GM21526 (cell line): ENCODE measurements around the gene CYLD.

Experiments
- ATAC-seq: cut with Tn5 transposase; IDR thresholded peaks from one replicate; pipeline ENCODE4 v1.9.1; 2021; ENCODE audit warnings: moderate library complexity; ENCODE audit not compliant: unreplicated experiment, low FRiP score

CYLD gene

DNA sequence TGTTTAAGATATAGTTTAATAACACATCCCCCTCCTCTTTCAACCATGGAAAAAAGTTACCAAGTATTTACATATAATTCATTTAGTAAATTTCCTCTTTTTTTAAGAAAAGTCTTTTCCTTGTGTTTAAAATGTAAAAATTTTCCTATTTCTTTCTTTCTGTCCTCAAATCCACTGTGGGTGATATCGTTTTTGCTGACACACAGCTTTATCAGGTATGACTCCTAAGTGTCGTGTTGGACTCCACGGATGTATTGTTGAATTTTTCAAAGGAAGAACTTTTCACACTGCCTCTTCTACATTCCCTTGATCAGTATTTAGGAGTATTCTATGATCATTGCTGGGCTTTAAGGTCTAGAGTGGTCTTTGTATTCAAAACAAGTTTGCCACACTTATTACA lies 33.1 kb downstream of the CYLD start:
- ATAC-seq, result no peak

DNA sequence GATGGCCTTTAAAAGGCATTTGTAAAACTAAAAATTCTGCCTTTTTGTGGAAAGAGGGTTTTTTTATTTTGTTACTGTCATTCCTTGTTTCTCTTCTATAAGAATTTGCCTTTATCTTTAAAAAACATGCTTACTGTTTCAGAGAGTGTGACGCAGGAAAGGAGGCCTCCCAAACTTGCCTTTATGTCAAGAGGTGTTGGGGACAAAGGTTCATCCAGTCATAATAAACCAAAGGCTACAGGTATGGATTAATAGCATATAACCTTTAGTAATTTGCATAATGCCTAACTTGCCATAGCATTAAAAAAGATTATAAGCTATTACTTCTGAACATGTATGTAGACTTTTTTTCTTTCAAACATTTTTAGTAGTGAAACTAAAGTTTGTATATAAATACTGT lies 34.2 kb downstream of the CYLD start:
- no peak for ATAC-seq

DNA sequence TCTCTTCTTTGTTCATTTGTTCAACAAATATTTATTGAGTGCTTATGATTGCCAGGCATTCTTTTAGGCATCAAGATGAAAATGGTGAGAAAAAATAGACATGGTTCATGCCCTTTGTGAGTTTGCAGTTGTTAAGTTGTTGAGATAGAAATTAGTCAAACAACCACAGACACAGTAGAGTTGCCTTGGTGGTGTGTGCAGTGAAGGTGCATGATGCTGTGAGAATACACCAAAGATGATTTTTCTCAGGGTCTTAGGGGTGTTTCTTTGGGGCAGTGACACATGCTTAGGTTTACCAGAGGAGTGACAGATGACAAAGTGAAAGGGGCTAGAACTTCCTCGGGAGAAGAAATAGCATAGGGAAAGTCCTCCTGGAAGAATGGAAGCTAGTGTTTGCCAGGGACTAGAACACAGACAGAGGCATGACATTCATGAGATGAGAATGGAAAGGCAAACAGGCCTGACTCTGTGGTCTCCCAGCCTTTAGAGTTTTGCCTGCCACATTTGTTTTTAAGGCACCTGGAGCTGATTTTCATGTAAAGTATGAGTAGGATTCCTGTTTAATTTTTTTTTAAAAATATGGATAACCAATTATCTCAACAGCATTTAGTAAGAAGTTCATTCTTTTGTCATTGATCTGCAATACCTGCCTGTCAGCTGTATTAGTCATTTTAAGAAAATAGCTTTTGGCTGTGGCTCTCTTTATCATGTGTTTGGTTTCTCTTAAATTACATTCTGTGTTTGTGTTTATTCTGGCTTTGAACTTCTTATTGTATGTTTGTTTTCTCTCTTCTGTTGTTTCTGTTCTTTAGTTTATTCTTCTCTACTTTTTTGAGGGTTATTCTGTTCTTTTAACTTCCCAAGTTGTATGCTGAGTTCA lies 36.6 kb downstream of the CYLD start:
- ATAC-seq, result no peak

GRCh38 chr16:50781043-50781442 lies 39.2 kb downstream of the CYLD start:
- no peak for ATAC-seq

GRCh38 chr16:50781518-50781917 lies 39.6 kb downstream of the CYLD start:
- no peak for ATAC-seq

DNA sequence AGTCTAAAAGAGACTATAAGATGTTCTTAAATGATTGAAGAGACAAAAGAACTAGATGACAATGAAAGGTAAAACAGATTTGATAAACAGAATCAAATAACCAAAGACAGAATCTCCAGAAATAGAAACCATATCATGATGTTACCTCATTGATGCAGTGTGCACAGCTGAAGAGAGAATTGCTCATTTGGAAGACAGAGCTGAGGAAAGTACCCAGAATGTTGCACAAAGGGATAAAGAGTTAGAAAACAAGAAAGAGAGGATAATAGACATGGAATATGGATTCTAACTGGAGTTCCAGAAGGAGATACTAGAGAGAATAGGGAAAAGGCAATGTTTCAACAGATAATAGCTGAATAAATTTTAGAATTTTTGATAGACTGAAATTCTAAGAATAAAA lies 47.9 kb downstream of the CYLD start:
- ATAC-seq, result no peak

DNA sequence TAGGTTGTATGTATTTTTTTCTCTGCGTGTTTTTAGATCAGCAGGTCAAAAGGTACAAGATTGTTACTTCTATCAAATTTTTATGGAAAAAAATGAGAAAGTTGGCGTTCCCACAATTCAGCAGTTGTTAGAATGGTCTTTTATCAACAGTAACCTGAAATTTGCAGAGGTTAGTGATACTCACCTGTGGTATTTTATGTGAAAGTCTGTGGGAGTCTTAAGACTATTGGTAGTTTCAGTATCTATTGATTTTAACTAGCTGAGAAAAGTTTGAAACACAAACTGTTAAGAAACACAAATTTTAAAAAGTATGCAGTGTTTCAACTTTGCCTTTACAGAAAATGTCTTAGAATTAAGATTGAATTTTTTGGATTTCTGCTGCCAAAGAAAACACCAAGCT lies 49.6 kb downstream of the CYLD start:
- ATAC-seq, result no peak

DNA sequence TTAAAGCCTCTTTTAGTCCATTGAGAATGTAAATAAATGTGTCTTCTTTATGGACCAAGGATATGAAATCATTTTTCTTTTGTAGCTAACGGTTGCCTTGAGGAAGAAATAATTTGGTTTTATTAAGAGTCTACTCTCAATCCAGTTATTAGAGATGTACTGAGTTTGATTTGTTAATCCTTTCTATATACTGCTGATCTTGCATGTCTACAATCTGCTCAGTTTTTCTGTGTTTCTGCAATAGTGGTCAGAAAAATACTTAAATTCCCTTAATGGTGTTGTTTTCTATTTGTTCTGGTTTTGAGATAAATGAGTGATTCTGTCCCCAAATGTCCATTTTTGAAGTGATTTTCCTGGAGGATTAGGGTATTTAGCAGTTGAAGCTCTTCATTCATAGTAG lies 54.9 kb downstream of the CYLD start:
- ATAC-seq, result no peak

DNA sequence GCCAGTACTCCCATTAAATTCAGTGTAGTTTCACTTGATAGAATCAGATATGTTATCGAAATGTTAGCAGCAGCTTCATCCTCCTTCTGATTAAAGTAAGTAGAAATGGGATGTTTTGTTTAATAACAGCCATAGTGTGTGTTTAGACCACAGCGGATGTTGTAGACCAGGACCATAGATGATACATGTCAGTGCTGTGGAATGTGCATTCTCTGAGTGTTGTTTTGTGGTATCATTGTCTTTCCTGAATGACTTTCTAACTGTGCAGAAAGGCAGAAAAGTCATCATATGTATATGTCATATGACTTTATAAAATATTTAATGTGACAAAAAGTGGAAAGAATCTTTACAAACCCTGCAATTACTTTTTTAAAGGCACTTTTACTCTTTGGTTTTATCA lies 55.6 kb downstream of the CYLD start:
- no peak for ATAC-seq

DNA sequence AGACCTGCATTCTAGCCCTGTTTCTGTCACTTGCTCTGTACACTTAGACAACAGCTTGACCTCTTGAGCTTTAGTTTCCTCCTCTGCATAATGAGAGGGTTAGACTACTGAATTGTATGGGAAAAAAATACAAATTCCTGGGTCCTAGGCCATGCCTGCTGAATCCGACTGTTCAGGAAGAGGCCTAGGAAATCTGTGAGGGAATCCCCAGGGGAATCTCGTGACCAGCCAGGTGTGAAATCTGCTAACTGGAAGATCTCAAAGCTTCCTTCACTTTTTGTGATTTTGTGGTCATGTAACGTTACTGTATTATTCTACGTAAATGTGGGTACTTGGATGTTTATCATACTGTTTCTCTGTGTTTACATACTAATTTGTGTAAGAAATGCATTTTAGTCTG lies 58.2 kb downstream of the CYLD start:
- no peak for ATAC-seq

GRCh38 chr16:50801036-50801435 lies 59.1 kb downstream of the CYLD start:
- ATAC-seq, result no peak

GRCh38 chr16:50802000-50802399 lies 60.1 kb downstream of the CYLD start:
- ATAC-seq, result no peak

DNA sequence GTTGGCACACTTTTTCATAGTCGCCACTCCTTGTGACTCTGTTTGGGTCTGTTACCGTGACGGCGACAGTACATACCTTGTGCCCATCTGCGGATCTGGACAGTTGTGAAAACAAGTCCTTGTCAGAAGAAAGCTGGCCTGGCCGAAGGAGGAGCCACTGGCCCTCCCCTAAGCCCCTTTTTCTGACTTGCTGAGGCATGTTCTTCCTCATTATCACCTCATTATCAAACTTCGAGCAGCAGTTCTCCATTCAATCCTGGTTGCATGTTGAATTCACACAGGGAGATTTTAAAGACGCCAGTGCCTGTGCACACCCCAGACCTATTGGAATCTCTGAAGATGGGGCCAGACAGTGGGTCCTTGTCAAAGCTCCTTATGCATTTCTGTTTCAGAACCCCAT lies 61.1 kb downstream of the CYLD start:
- no peak for ATAC-seq

- ATAC-seq, result no peak
These were observed 62.5 kb downstream of the CYLD start for GRCh38 chr16:50804290-50804907.

GRCh38 chr16:50806099-50807062 lies 64.5 kb downstream of the CYLD start:
- peak; percentile 76 for ATAC-seq

DNA sequence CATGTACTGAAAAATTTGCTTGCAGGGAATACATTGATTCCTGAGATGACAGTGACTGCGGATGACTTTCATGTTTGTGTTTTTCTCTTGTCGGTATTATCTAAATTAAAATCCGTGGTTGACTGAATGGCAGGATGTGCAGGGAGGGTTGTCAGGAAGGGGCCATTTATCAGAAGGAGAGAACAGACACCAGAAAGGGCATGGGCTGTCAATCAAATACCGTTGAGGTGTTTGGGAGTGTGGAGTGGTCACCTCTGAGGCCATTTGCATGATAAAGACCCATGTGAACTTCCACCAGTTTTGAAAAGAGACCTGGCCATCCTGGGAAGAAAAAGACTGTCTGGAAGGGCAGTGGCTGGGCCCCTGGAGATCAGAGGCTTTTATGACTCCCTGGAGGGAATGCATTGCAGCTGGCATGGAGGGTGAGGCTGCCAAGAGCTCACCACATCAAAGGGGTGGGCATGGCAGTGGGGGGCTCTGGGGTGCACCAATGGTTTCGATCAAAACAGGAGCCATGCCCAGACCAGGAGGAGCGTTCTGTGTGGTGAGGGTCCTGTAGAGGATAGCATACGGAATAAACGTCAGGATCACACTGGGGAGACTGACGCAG lies 67.1 kb downstream of the CYLD start:
- no peak for ATAC-seq

GRCh38 chr16:50809561-50809960 lies 67.7 kb downstream of the CYLD start:
- ATAC-seq, result no peak

DNA sequence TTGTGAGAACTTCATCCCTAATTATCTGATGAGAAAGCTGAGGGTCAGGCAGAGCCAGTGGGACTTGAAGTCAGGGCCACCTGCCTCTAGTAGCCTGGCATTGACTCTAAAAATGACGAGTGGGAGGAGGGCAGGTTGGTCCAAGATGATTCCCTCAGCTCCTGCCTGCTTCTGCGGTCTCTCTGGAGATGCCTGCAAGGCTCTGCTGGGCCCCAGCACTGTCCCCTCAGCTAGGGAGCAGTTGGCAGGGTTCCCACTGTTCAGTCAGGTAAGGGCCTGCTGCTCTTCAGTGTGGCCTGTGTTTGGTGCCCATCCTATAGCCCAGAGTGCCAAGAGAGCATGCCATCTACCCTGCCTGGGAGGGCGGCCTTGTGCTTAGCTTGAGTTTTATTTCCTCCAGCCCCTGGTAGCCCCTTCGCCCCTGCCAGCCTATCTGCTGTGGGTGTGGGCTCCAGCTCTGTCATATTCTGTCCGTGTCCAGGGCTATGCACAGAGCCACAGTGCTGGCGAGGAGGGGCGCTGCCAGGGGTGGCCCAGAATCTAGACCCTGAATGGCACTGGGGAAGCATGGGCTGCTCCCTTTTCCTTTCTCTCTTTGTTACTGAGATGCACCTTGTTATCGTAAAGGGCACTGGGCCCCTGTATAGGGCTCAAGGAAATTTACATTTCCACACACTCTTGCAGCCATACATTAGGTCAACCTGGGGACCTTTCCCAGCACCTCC lies 68.5 kb downstream of the CYLD start:
- no peak for ATAC-seq

DNA sequence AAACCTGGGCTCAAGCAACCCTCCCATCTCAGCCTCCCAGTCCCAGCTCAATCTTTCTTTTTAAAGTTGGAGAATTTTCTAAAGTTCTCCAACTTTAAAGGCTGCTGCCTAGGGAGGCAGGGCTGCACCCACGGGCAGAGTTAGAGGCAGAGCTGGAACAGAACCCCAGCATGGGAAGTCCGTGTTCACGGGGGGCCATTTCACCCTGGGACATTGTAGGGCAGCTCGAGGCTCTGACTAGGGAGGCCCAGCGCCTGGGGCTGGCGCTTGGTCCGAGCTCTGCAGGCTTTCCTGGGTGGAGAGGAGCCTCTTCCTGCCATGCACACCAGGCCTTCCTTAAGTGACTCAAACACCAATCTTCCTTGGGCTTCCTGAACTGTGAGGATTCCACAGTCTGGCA lies 70.2 kb downstream of the CYLD start:
- no peak for ATAC-seq

DNA sequence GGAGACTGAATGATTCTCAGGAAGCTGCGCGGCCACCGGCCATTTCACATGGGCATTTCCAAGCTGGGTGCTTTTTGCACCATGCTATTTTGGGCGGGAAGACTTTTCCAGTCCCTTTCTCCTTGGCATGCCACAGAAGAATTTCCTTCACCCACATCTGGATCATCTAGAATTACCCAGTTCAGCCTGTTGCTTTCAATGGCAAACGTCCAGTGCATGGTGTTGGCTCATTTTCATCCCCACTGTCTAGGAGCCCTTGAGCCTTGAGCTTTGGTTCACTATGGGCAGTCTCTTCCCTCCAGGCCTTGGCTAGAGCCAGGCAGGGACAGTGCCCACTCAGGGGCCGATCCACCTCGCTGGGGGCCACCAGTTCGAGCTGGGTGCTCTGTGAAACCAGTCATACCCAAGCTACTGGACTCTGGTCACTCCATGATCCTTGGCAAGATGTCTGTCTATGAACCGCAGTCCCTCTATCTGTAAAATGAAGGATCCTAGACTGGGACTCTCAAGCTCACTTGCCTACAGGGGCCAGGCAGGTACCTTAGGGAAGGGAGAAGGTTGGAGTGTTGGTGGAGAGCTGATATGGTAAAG lies 71.1 kb downstream of the CYLD start:
- no peak for ATAC-seq
